Caco-2 (cell line): Measurements from ENCODE around the gene AKT2. TPM values are rescaled to one million over a fixed set of nuclear protein-coding genes. Genes with fewer than 3 reads are reported as not detected.

Experiments used
- BruUV-seq: library from RNA; stranded (reverse); fragments of 400-500 nt; replicated peaks from 2 replicates; lab custom pipeline; 2021; lab: Mats Ljungman, UMichigan
- CTCF ChIA-PET: fragments of 300-600 bp; sonication (Branson Sonifier 250); formaldehyde crosslinking; loops from one replicate; lab custom pipeline; 2022; ENCODE audit warnings: antibody characterized with exemption; lab: Charles Lee
- POLR2A ChIA-PET: fragments of 300-600 bp; sonication (Branson Sonifier 250); formaldehyde crosslinking; loops from one replicate; lab custom pipeline; 2022; ENCODE audit warnings: antibody characterized with exemption; lab: Charles Lee
- DNase-seq, 2 experiments: peaks; one replicate each; pipeline versions ENCODE4 v3.0.0 to v3.0.0-alpha.2; 2020 to 2022
- H3K27me3 ChIP-seq: replicated peaks from 2 replicates; pipeline ENCODE4 v1.6.0; 2011; ENCODE audit warnings: low read length; ENCODE audit not compliant: control insufficient read depth, insufficient read depth
- H3K36me3 ChIP-seq: 2 replicates; pipeline ENCODE4 v1.5.1; 2011; ENCODE audit warnings: low read length; ENCODE audit not compliant: control insufficient read depth, insufficient read depth
- H3K4me1 ChIP-seq: fragments of 250-450 bp; sonication (Bioruptor Pico); 2 replicates; pipeline ENCODE4 v1.5.1; 2020; ENCODE audit warnings: mild to moderate bottlenecking
- H3K4me3 ChIP-seq: 2 replicates; pipeline ENCODE4 v1.5.1; 2011; ENCODE audit warnings: low read depth, mild to moderate bottlenecking, control low read depth, low read length
- H3K9me3 ChIP-seq: fragments of 250-450 bp; sonication (Bioruptor Pico); 2 replicates; pipeline ENCODE4 v1.5.1; 2020; ENCODE audit warnings: mild to moderate bottlenecking, moderate library complexity
- H3K27ac Mint-ChIP-seq: one replicate; pipeline ENCODE4 v1.8.0; 2022; ENCODE audit warnings: mixed read lengths; ENCODE audit not compliant: unreplicated experiment
- H3K27me3 Mint-ChIP-seq: one replicate; pipeline ENCODE4 v1.8.0; 2022; ENCODE audit warnings: mixed read lengths; ENCODE audit not compliant: insufficient read depth, unreplicated experiment
- H3K36me3 Mint-ChIP-seq: one replicate; pipeline ENCODE4 v1.8.0; 2022; ENCODE audit warnings: mild to moderate bottlenecking, mixed read lengths; ENCODE audit not compliant: insufficient read depth, unreplicated experiment
- H3K4me1 Mint-ChIP-seq: one replicate; pipeline ENCODE4 v1.8.0; 2022; ENCODE audit warnings: low read depth, mixed read lengths; ENCODE audit not compliant: unreplicated experiment
- H3K4me3 Mint-ChIP-seq: one replicate; pipeline ENCODE4 v1.8.0; 2022; ENCODE audit warnings: mild to moderate bottlenecking, moderate library complexity, mixed read lengths; ENCODE audit not compliant: unreplicated experiment
- H3K9me3 Mint-ChIP-seq: one replicate; pipeline ENCODE4 v1.8.0; 2022; ENCODE audit warnings: mixed read lengths; ENCODE audit not compliant: unreplicated experiment
- CTCF ChIP-seq, 2 experiments: fragments of 200-600 bp in 1 of 2; IDR thresholded peaks; 1 replicate in 1 of 2; 2 replicates in 1 of 2; pipeline versions ENCODE4 v1.5.1 to v1.8.0; 2011 to 2022; ENCODE audit warnings: antibody characterized with exemption in 1 of 2, control low read depth in 1 of 2, inconsistent platforms in 1 of 2, low read depth in 1 of 2, low read length in 1 of 2, mild to moderate bottlenecking in 1 of 2, moderate library complexity in 1 of 2; ENCODE audit not compliant: insufficient read depth in 1 of 2, severe bottlenecking in 1 of 2, unreplicated experiment in 1 of 2
- intact Hi-C: fragments of 100-400 bp; cut with micrococcal nuclease; formaldehyde crosslinking; loops from one replicate; pipeline ENCODE4 v1.10.0; 2022; ENCODE audit not compliant: unreplicated experiment
- total RNA-seq: library from RNA; stranded (reverse); gene quantifications from 2 replicates; pipeline ENCODE4 v1.2.3, GENCODE V29; 2022

Gene AKT2
- total RNA-seq, 1 experiment from 2014 or later, result 169 TPM

DNA sequence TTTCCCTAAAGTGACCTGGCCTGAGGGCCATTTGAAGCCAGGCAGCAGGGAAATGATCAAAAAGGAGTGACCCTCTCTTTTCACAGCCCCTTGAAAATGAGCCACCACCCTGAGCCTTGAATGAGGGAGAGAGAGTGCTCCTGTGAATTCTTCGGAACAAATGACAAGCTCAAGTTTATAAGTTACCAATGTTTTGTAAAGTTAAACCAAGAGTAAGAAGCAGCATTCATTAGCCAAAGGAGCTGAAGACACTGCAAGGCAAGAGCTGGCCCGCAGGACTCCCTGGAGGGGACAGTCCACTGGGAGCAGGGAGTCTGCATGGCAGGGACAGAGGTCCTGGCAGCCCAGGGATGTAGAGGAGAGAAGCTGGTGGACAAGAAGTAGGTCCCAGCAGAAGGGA is 42.0 kb downstream of the AKT2 start:
- no peaks in the 10 kb centered on the region for H3K4me1 Mint-ChIP-seq
- H3K4me3 Mint-ChIP-seq, result no peak overlapping the region
- H3K27ac Mint-ChIP-seq, result no peak overlapping the region
- CTCF ChIA-PET, result interaction anchor here (0.7 kb wide), 1 partner anchor 22 kb away, joined by 3 read pairs; no protein-coding TSS in a partner anchor
- POLR2A ChIA-PET, result no interaction called here
- Histone ChIP-seq H3K27me3 (no peaks in the 10 kb centered on the region), H3K36me3 (peaks cover 1% of the 10 kb centered on the region), H3K9me3 (no peaks in the 10 kb centered on the region), H3K4me1 (no peaks in the 10 kb centered on the region), H3K4me3 (no peak overlapping the region)
- no peaks in the 10 kb centered on the region for H3K27me3 Mint-ChIP-seq
- no peak for TF ChIP-seq CTCF (IDR thresholded peaks at IDR 0.05; ENCODE audit: insufficient read depth in 1 of 2, low read depth in 1 of 2, low read length in 1 of 2, severe bottlenecking in 1 of 2, unreplicated experiment in 1 of 2)
- no TSS peak for BruUV-seq
- intact Hi-C loops, result no loop called here
- H3K9me3 Mint-ChIP-seq, result no peaks in the 10 kb centered on the region
- no peak for DNase-seq
- H3K36me3 Mint-ChIP-seq, result peaks cover 30% of the 10 kb centered on the region

- CTCF ChIA-PET, result no interaction called here
- no peak for DNase-seq
- no peaks in the 10 kb centered on the region for H3K4me1 ChIP-seq
- no peaks in the 10 kb centered on the region for H3K27me3 ChIP-seq
- POLR2A ChIA-PET, result no interaction called here
- Mint-ChIP-seq H3K4me1 (no peaks in the 10 kb centered on the region), H3K36me3 (peaks cover 30% of the 10 kb centered on the region), H3K27me3 (no peaks in the 10 kb centered on the region), H3K27ac (no peak overlapping the region), H3K4me3 (no peak overlapping the region), H3K9me3 (no peaks in the 10 kb centered on the region)
- intact Hi-C loops, result no loop called here
- BruUV-seq, result no TSS peak
- no peak for TF ChIP-seq CTCF (IDR thresholded peaks at IDR 0.05; ENCODE audit: insufficient read depth in 1 of 2, low read depth in 1 of 2, low read length in 1 of 2, severe bottlenecking in 1 of 2, unreplicated experiment in 1 of 2)
- H3K36me3 ChIP-seq, result peaks cover 3% of the 10 kb centered on the region
- no peaks in the 10 kb centered on the region for H3K9me3 ChIP-seq
- H3K4me3 ChIP-seq, result no peak overlapping the region
Measured at GRCh38 chr19:40242480-40242879, 42.7 kb downstream of the AKT2 start.

DNA sequence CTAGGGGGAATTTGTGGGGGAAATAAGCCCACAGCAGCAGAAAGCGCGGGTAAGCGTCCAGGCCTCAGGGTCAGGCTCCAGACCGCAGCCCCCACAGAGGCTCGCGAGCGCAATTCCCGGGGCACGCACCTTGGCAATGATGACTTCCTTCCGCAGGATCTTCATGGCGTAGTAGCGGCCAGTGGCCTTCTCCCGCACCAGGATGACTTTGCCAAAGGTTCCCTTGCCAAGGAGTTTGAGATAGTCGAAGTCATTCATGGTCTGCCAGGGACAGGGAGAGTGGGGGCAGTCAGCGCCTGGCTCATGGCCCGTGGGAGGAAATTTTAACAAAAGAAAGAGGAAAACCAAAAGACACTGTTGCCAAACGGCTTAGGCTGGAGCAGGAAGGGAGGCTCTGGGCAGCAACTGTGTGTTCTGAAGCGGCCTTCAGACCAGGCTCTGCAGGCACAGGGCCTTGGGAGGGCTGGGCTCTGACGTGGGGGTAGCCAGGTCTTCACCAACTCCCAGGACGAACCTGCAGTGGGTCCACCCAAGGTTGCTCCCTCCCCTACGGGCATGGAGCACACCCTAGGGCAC is 43.2 kb downstream of the AKT2 start:
- no peaks in the 10 kb centered on the region for H3K9me3 ChIP-seq
- H3K36me3 Mint-ChIP-seq, result peaks cover 30% of the 10 kb centered on the region
- DNase-seq, result no peak
- no peaks in the 10 kb centered on the region for H3K27me3 ChIP-seq
- H3K36me3 ChIP-seq, result peaks cover 3% of the 10 kb centered on the region
- intact Hi-C loops, result no loop called here
- H3K4me3 ChIP-seq, result no peak overlapping the region
- H3K4me1 Mint-ChIP-seq, result no peaks in the 10 kb centered on the region
- TF ChIP-seq CTCF (IDR thresholded peaks at IDR 0.05; ENCODE audit: insufficient read depth in 1 of 2, low read depth in 1 of 2, low read length in 1 of 2, severe bottlenecking in 1 of 2, unreplicated experiment in 1 of 2), result no peak
- H3K4me1 ChIP-seq, result no peaks in the 10 kb centered on the region
- no peak overlapping the region for H3K27ac Mint-ChIP-seq
- ChIA-PET POLR2A (no interaction called here), CTCF (no interaction called here)
- H3K9me3 Mint-ChIP-seq, result no peaks in the 10 kb centered on the region
- BruUV-seq, result no TSS peak
- H3K4me3 Mint-ChIP-seq, result no peak overlapping the region
- no peaks in the 10 kb centered on the region for H3K27me3 Mint-ChIP-seq
